ENCODE data around the gene ANKUB1. TPM values are rescaled to one million over a fixed set of nuclear protein-coding genes. Genes with fewer than 3 reads are reported as not detected.

The ANKUB1 gene
- total and polyA plus RNA-seq, 7 experiments from 2014 or later, result not detected

- intact Hi-C loops (cut with micrococcal nuclease), result no loop called here
- DNase-seq, result no peak
- Mint-ChIP-seq H3K27ac (no peak overlapping the region), H3K36me3 (no peaks in the 10 kb centered on the region), H3K4me1 (peaks cover 0 to 2% (median 0%) of the 10 kb centered on the region in 7 donors), H3K27me3 (peaks cover 14 to 34% (median 19%) of the 10 kb centered on the region in 5 donors), H3K9me3 (no peaks in the 10 kb centered on the region), H3K4me3 (no peak overlapping the region)
- no peak overlapping the region for H3K27ac ChIP-seq (ENCODE audit: low read depth, low read length)
- no peaks in the 10 kb centered on the region for H3K27me3 ChIP-seq (ENCODE audit: control insufficient read depth in 2 of 2, insufficient read depth in 2 of 2, low read length in 2 of 2)
- H3K36me3 ChIP-seq (ENCODE audit: control insufficient read depth in 2 of 3, insufficient read depth in 3 of 3, low read length in 3 of 3), result no peaks in the 10 kb centered on the region
- no peak overlapping the region for H3K4me3 ChIP-seq (ENCODE audit: low read length)
- ChIA-PET POLR2A (interaction anchor here (1.3 to 1.4 kb wide), 2 partner anchors 13 kb away, joined by 3 to 5 read pairs; partner anchors contain the start of gene COMMD2), CTCF (no interaction called here)
- no peak for ATAC-seq
- no peaks in the 10 kb centered on the region for H3K9me3 ChIP-seq (ENCODE audit: control insufficient read depth in 2 of 3, low read length in 3 of 3)
- no peaks in the 10 kb centered on the region for H3K4me1 ChIP-seq (ENCODE audit: control insufficient read depth in 2 of 2, insufficient read depth in 2 of 2, low read length in 2 of 2)
Measured at GRCh38 chr3:149764302-149764701, 28.1 kb downstream of the ANKUB1 start.

- no peak overlapping the region for H3K4me3 Mint-ChIP-seq
- H3K27ac Mint-ChIP-seq, result no peak overlapping the region
- DNase-seq, result no peak
- no peak for ATAC-seq
- no peaks in the 10 kb centered on the region for H3K27me3 ChIP-seq (ENCODE audit: control insufficient read depth in 2 of 2, insufficient read depth in 2 of 2, low read length in 2 of 2)
- CTCF ChIA-PET, result no interaction called here
- H3K4me1 ChIP-seq (ENCODE audit: control insufficient read depth in 2 of 2, insufficient read depth in 2 of 2, low read length in 2 of 2), result no peaks in the 10 kb centered on the region
- peaks cover 0 to 2% (median 0%) of the 10 kb centered on the region in 7 donors for H3K4me1 Mint-ChIP-seq
- H3K27me3 Mint-ChIP-seq, result peaks cover 14 to 36% (median 16%) of the 10 kb centered on the region in 5 donors
- POLR2A ChIA-PET, result interaction anchor here (1.3 kb wide), 1 partner anchor 12 kb away, joined by 3 read pairs; the partner anchor contains the start of gene COMMD2
- H3K36me3 ChIP-seq (ENCODE audit: control insufficient read depth in 2 of 3, insufficient read depth in 3 of 3, low read length in 3 of 3), result no peaks in the 10 kb centered on the region
- intact Hi-C loops (cut with micrococcal nuclease), result no loop called here
- H3K9me3 ChIP-seq (ENCODE audit: control insufficient read depth in 2 of 3, low read length in 3 of 3), result no peaks in the 10 kb centered on the region
- H3K36me3 Mint-ChIP-seq, result no peaks in the 10 kb centered on the region
- H3K9me3 Mint-ChIP-seq, result no peaks in the 10 kb centered on the region
- no peak overlapping the region for H3K27ac ChIP-seq (ENCODE audit: low read depth, low read length)
- no peak overlapping the region for H3K4me3 ChIP-seq (ENCODE audit: low read length)
Measured at GRCh38 chr3:149763565-149764195, 28.7 kb downstream of the ANKUB1 start.

GRCh38 chr3:149753717-149754116 lies 38.6 kb downstream of the ANKUB1 start:
- ATAC-seq, result no peak
- ChIA-PET POLR2A (interaction anchor here (0.6 kb wide), 1 partner anchor 15 kb away, joined by 3 read pairs; no protein-coding TSS in a partner anchor), CTCF (interaction anchor here (0.6 kb wide), 1 partner anchor 54 kb away, joined by 3 read pairs; no protein-coding TSS in a partner anchor)
- no peak for DNase-seq
- H3K4me3 ChIP-seq (ENCODE audit: low read length), result peak overlapping the region; percentile 81
- no peaks in the 10 kb centered on the region for H3K9me3 ChIP-seq (ENCODE audit: control insufficient read depth in 2 of 3, low read length in 3 of 3)
- no peak overlapping the region for H3K27ac ChIP-seq (ENCODE audit: low read depth, low read length)
- Mint-ChIP-seq H3K9me3 (no peaks in the 10 kb centered on the region), H3K36me3 (peaks cover 0 to 15% (median 10%) of the 10 kb centered on the region in 5 donors), H3K27me3 (peaks cover 0 to 2% (median 0%) of the 10 kb centered on the region in 5 donors), H3K27ac (peak overlapping the region in 7 of 9 donors; percentile 68 to 97 (median 96)), H3K4me1 (peaks cover 12 to 44% (median 30%) of the 10 kb centered on the region in 7 donors), H3K4me3 (peak overlapping the region; percentile 70 to 98 (median 96))
- no peaks in the 10 kb centered on the region for H3K27me3 ChIP-seq (ENCODE audit: control insufficient read depth in 2 of 2, insufficient read depth in 2 of 2, low read length in 2 of 2)
- peaks cover 0 to 5% (median 0%) of the 10 kb centered on the region in 3 experiments for H3K36me3 ChIP-seq (ENCODE audit: control insufficient read depth in 2 of 3, insufficient read depth in 3 of 3, low read length in 3 of 3)
- intact Hi-C loops (cut with micrococcal nuclease), result loop anchor here in 1 of 2 donors (2.0 to 5.0 kb wide), 3 partner anchors 217 to 1009 kb away; partner anchors contain the start of genes GYG1, PFN2 and SIAH2
- H3K4me1 ChIP-seq (ENCODE audit: control insufficient read depth in 2 of 2, insufficient read depth in 2 of 2, low read length in 2 of 2), result peaks cover 9 to 20% of the 10 kb centered on the region in 2 donors

- ATAC-seq (peak; percentile 6), DNase-seq (no peak)
- H3K27me3 ChIP-seq (ENCODE audit: control insufficient read depth in 2 of 2, insufficient read depth in 2 of 2, low read length in 2 of 2), result no peaks in the 10 kb centered on the region
- Mint-ChIP-seq H3K9me3 (no peaks in the 10 kb centered on the region), H3K4me3 (peak overlapping the region; percentile 94 to 98 (median 96)), H3K27me3 (peaks cover 0 to 2% (median 0%) of the 10 kb centered on the region in 5 donors), H3K4me1 (peaks cover 12 to 54% (median 30%) of the 10 kb centered on the region in 7 donors), H3K36me3 (peaks cover 7 to 23% (median 20%) of the 10 kb centered on the region in 5 donors), H3K27ac (peak overlapping the region; percentile 90 to 97 (median 96))
- intact Hi-C loops (cut with micrococcal nuclease), result loop anchor here (1.0 to 5.0 kb wide), 9 partner anchors 56 to 1010 kb away; partner anchors contain the start of genes RNF13 (in 2 of the 2), EIF2A (in 1 of the 2), GYG1 (in 1 of the 2) and HLTF (in 1 of the 2)
- peaks cover 0 to 13% (median 0%) of the 10 kb centered on the region in 3 experiments for H3K36me3 ChIP-seq (ENCODE audit: control insufficient read depth in 2 of 3, insufficient read depth in 3 of 3, low read length in 3 of 3)
- ChIA-PET POLR2A (interaction anchor here (0.6 to 2.2 kb wide), 5 partner anchors 61 to 1010 kb away, joined by 3 to 20 read pairs (median 5); partner anchors contain the start of genes HPS3, RNF13, SELENOT and SIAH2), CTCF (interaction anchor here (0.7 to 2.2 kb wide), 3 partner anchors 11 to 56 kb away, joined by 3 to 10 read pairs (median 8); no protein-coding TSS in a partner anchor)
- H3K4me1 ChIP-seq (ENCODE audit: control insufficient read depth in 2 of 2, insufficient read depth in 2 of 2, low read length in 2 of 2), result peaks cover 9 to 20% of the 10 kb centered on the region in 2 donors
- no peaks in the 10 kb centered on the region for H3K9me3 ChIP-seq (ENCODE audit: control insufficient read depth in 2 of 3, low read length in 3 of 3)
- peak overlapping the region; percentile 73 for H3K27ac ChIP-seq (ENCODE audit: low read depth, low read length)
- peak overlapping the region; percentile 81 for H3K4me3 ChIP-seq (ENCODE audit: low read length)
Measured at GRCh38 chr3:149752788-149753136, 39.6 kb downstream of the ANKUB1 start.

- peaks cover 0 to 17% (median 0%) of the 10 kb centered on the region in 3 experiments for H3K36me3 ChIP-seq (ENCODE audit: control insufficient read depth in 2 of 3, insufficient read depth in 3 of 3, low read length in 3 of 3)
- peaks cover 9 to 20% of the 10 kb centered on the region in 2 donors for H3K4me1 ChIP-seq (ENCODE audit: control insufficient read depth in 2 of 2, insufficient read depth in 2 of 2, low read length in 2 of 2)
- intact Hi-C loops (cut with micrococcal nuclease), result loop anchor here (1.0 to 5.0 kb wide), 9 partner anchors 56 to 1010 kb away; partner anchors contain the start of genes RNF13 (in 2 of the 2), EIF2A (in 1 of the 2), GYG1 (in 1 of the 2) and HLTF (in 1 of the 2)
- ChIA-PET CTCF (interaction anchor here (0.6 to 2.2 kb wide), 5 partner anchors 19 to 485 kb away, joined by 3 to 10 read pairs (median 3); no protein-coding TSS in a partner anchor), POLR2A (interaction anchor here (0.6 to 2.2 kb wide), 8 partner anchors 12 to 1011 kb away, joined by 3 to 20 read pairs (median 4); partner anchors contain the start of genes HPS3, RNF13, SELENOT and SIAH2)
- peaks cover 9 to 27% (median 24%) of the 10 kb centered on the region in 5 donors for H3K36me3 Mint-ChIP-seq
- peak within 1 kb of the TSS; percentile 94 to 98 (median 96) for H3K4me3 Mint-ChIP-seq
- peaks cover 0 to 2% (median 0%) of the 10 kb centered on the region in 5 donors for H3K27me3 Mint-ChIP-seq
- peaks cover 12 to 56% (median 32%) of the 10 kb centered on the region in 7 donors for H3K4me1 Mint-ChIP-seq
- peaks cover 0 to 2% (median 0%) of the 10 kb centered on the region in 11 donors for H3K9me3 Mint-ChIP-seq
- H3K9me3 ChIP-seq (ENCODE audit: control insufficient read depth in 2 of 3, low read length in 3 of 3), result no peaks in the 10 kb centered on the region
- H3K4me3 ChIP-seq (ENCODE audit: low read length), result peak within 1 kb of the TSS; percentile 81
- H3K27me3 ChIP-seq (ENCODE audit: control insufficient read depth in 2 of 2, insufficient read depth in 2 of 2, low read length in 2 of 2), result no peaks in the 10 kb centered on the region
- ATAC-seq, result peak; percentile 91
- H3K27ac Mint-ChIP-seq, result peak within 1 kb of the TSS; percentile 90 to 97 (median 96)
- peak; percentile 52 to 76 (median 63) for DNase-seq
- peak within 1 kb of the TSS; percentile 73 for H3K27ac ChIP-seq (ENCODE audit: low read depth, low read length)
Measured at GRCh38 chr3:149752051-149752787, 40.1 kb downstream of the ANKUB1 start, which contains the start of gene COMMD2. TSS of gene COMMD2 (minus strand) at chr3:149752489. CDS start at chr3:149752444, 45 bp downstream.
